Kidney (tissue), 14 donors: ENCODE measurements around the gene NFKBIL1. TPM values are rescaled to one million over a fixed set of nuclear protein-coding genes. Genes with fewer than 3 reads are reported as not detected.

Experiments used
- DNase-seq, 5 donors: peaks; one replicate each; pipeline ENCODE4 v3.0.0-alpha.2; 2013 to 2020
- FAIRE-seq: peaks from 2 replicates; lab custom pipeline; 2012; peaks lifted over from hg19 to GRCh38; lab: Jason Lieb, UNC
- H3K27ac ChIP-seq, 2 donors: one replicate each; pipeline ENCODE4 v1.7.0; 2013; ENCODE audit warnings: low read depth in 2 of 2, low read length in 2 of 2, inconsistent platforms in 1 of 2
- H3K27me3 ChIP-seq: one replicate; pipeline ENCODE4 v1.7.1; 2013; ENCODE audit warnings: low read length, inconsistent platforms; ENCODE audit not compliant: control insufficient read depth, insufficient read depth
- H3K36me3 ChIP-seq, 3 donors: one replicate each; pipeline versions ENCODE4 v1.7.0 to v1.7.1; 2013; ENCODE audit warnings: low read length in 3 of 3, control low read depth in 1 of 3, inconsistent platforms in 1 of 3; ENCODE audit not compliant: insufficient read depth in 3 of 3, control insufficient read depth in 2 of 3
- H3K4me1 ChIP-seq, 3 donors: one replicate each; pipeline versions ENCODE4 v1.7.0 to v1.7.1; 2013; ENCODE audit warnings: low read length in 3 of 3, inconsistent platforms in 1 of 3, low read depth in 1 of 3; ENCODE audit not compliant: control insufficient read depth in 2 of 3, insufficient read depth in 2 of 3
- H3K4me3 ChIP-seq, 3 donors: one replicate each; pipeline versions ENCODE4 v1.7.0 to v1.8.1; 2013; ENCODE audit warnings: low read length in 3 of 3, control low read depth in 1 of 3, inconsistent platforms in 1 of 3
- H3K9ac ChIP-seq, 3 donors: one replicate each; pipeline versions ENCODE4 v1.7.0 to v1.7.1; 2013; ENCODE audit warnings: low read length in 3 of 3, control low read depth in 1 of 3, inconsistent platforms in 1 of 3
- H3K9me3 ChIP-seq, 3 donors: one replicate each; pipeline versions ENCODE4 v1.7.0 to v1.7.1; 2013; ENCODE audit warnings: low read length in 3 of 3, control low read depth in 1 of 3, inconsistent platforms in 1 of 3; ENCODE audit not compliant: control insufficient read depth in 2 of 3, insufficient read depth in 1 of 3
- CTCF ChIP-seq: IDR thresholded peaks from 3 replicates; pipeline ENCODE4 v1.5.1; 2012; ENCODE audit warnings: mild to moderate bottlenecking, moderate library complexity, borderline replicate concordance; ENCODE audit not compliant: insufficient read depth; ENCODE audit errors: extremely low read depth
- intact Hi-C: fragments of 100-400 bp; cut with DNase I; formaldehyde crosslinking; loops from one replicate; pipeline ENCODE4 v1.11.1; 2022
- polyA plus RNA-seq: library from polyadenylated mRNA; stranded (reverse); fragments of 350-450 nt; fragmentation: Illumina TruSeq; extraction: RNeasy Lipid Tissue Mini Kit (QIAGEN cat#74804); gene quantifications from one replicate; pipeline ENCODE4 v1.2.3, GENCODE V29; 2014; ENCODE audit warnings: low read depth, low replicate concordance; ENCODE audit not compliant: insufficient read depth
- total RNA-seq: library from RNA; stranded (reverse); fragmentation: NEBNext Ultra II Directional; extraction: Animal tissue kit (Norgen Biotek cat#: 25700); gene quantifications from one replicate; pipeline ENCODE4 v1.2.1, GENCODE V29; 2021
- donor health status: control.
- donor health status: control.
- donor health status: control.
- donor health status: control.
- donor health status: control.
- donor health status: DM: yes; HTN: yes; CAD: no.
- donor health status: Normal renal cell carcinoma (clear cell type).

The NFKBIL1 gene
- total and polyA plus RNA-seq, 2 donors from 2014 or later, result 20.0 to 28.2 TPM

GRCh38 chr6:31534521-31535040 is 12.8 kb upstream of the NFKBIL1 start:
- no peak for TF ChIP-seq CTCF
- FAIRE-seq (no peak), DNase-seq (no peak)
- Histone ChIP-seq H3K9ac (no peak overlapping the region), H3K27ac (no peak overlapping the region), H3K4me3 (no peak overlapping the region), H3K9me3 (no peaks in the 10 kb centered on the region), H3K36me3 (peaks cover 34 to 74% (median 49%) of the 10 kb centered on the region in 3 donors), H3K27me3 (no peaks in the 10 kb centered on the region), H3K4me1 (peaks cover 7 to 15% (median 10%) of the 10 kb centered on the region in 3 donors)
- intact Hi-C loops, result no loop called here

GRCh38 chr6:31535538-31536324 is 11.7 kb upstream of the NFKBIL1 start:
- H3K9me3 ChIP-seq, result no peaks in the 10 kb centered on the region
- H3K9ac ChIP-seq, result no peak overlapping the region
- intact Hi-C loops, result no loop called here
- H3K4me1 ChIP-seq, result peaks cover 8 to 21% (median 17%) of the 10 kb centered on the region in 3 donors
- DNase-seq (no peak), FAIRE-seq (no peak)
- TF ChIP-seq CTCF, result no peak
- no peak overlapping the region for H3K4me3 ChIP-seq
- H3K27me3 ChIP-seq, result no peaks in the 10 kb centered on the region
- peaks cover 33 to 75% (median 51%) of the 10 kb centered on the region in 3 donors for H3K36me3 ChIP-seq
- H3K27ac ChIP-seq, result no peak overlapping the region

GRCh38 chr6:31538805-31539400 is 8.5 kb upstream of the NFKBIL1 start:
- H3K27me3 ChIP-seq, result no peaks in the 10 kb centered on the region
- peak overlapping the region in 2 of 3 donors; percentile 34 to 100 for H3K9ac ChIP-seq
- H3K4me3 ChIP-seq, result peak overlapping the region in 2 of 3 donors; percentile 28 to 98
- peaks cover 28 to 54% (median 38%) of the 10 kb centered on the region in 3 donors for H3K36me3 ChIP-seq
- no peak for TF ChIP-seq CTCF
- intact Hi-C loops, result no loop called here
- no peaks in the 10 kb centered on the region for H3K9me3 ChIP-seq
- H3K4me1 ChIP-seq, result peaks cover 8 to 21% (median 21%) of the 10 kb centered on the region in 3 donors
- no peak overlapping the region for H3K27ac ChIP-seq
- DNase-seq (no peak), FAIRE-seq (no peak)
